GM12801 (cell line): ENCODE measurements around the gene TMEM33.

Source experiments
- CTCF ChIP-seq: IDR thresholded peaks from one replicate; pipeline ENCODE4 v1.5.1; 2011; ENCODE audit warnings: control low read depth; ENCODE audit not compliant: insufficient read length; ENCODE audit errors: extremely low read depth

Gene TMEM33, protein sequence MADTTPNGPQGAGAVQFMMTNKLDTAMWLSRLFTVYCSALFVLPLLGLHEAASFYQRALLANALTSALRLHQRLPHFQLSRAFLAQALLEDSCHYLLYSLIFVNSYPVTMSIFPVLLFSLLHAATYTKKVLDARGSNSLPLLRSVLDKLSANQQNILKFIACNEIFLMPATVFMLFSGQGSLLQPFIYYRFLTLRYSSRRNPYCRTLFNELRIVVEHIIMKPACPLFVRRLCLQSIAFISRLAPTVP

GRCh38 chr4:41934901-41935651 is at the start of gene TMEM33:
Gene TMEM33, plus strand, starts transcription at chr4:41935429. Its CDS starts 56 bp downstream, at chr4:41935485.
- no peak for TF ChIP-seq CTCF

GRCh38 chr4:41885456-41885855 is 49.8 kb upstream of the TMEM33 start:
- TF ChIP-seq CTCF, result no peak

GRCh38 chr4:41887277-41887676 is 48.0 kb upstream of the TMEM33 start:
- no peak for TF ChIP-seq CTCF

DNA sequence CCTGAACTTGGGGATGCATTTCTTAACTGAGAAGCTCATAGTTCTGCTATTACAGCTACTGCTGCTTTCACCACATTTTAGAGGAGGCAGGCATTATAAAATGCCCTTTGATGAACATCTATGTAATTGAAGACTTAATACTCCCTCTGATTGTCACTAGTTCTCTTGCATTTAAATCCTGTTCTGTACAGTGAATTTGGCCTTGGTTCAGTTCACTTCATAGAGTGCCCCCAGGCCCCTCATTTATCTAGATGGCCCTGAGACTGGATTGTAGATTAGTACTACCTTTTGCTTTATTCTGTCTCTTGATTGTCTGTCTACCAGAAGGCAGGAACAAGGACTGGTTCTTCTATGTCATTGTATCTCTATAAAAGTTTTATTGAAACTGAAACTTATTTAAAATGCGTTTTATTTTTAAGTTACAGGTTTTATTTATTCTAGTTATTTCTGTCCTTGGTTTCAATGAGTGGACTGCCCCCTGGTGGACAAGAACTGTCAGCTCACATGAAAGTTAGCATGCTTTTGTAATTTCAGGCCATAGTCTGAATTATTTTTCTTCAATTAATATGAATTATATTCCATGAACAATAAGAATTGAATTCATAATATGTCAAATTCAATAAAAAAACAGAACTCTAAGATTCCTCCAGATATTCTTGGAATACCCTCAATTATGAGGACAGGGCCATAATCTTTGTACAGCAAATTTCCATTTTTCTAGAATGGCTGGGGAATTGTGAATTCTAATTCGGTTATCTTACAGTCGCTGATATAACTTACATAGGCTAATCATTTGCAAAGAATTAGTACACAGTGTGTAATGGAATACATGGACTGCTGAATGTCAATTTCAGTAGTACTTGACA is 47.2 kb upstream of the TMEM33 start:
- TF ChIP-seq CTCF, result no peak

- no peak for TF ChIP-seq CTCF
These were observed 46.5 kb upstream of the TMEM33 start for GRCh38 chr4:41888687-41889074.

- no peak for TF ChIP-seq CTCF
These were observed 45.9 kb upstream of the TMEM33 start for GRCh38 chr4:41889317-41889716.

DNA sequence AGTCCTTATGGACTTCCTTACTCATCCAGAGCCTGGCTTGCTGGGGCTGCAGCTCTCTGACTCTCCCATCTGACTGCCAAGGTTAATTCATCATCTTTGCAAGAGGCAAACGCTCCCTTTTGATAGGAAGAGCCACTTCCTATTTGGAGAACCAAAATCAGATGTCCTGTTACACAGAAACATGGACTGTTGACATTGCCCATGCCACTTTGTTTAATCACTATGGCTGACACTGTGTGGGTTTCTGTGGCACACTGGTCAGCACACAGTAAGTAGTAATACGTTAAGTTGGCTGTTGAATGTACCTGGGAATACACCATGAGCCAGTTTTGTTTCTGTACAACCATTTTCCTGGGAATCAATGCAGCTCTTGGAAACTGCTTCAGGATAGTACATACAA is 45.1 kb upstream of the TMEM33 start:
- TF ChIP-seq CTCF, result no peak
